HepG2 (cell line): Measurements from ENCODE around the gene CABLES2. TPM values are rescaled to one million over a fixed set of nuclear protein-coding genes. Genes with fewer than 3 reads are reported as not detected.

Experiments
- ATAC-seq: fragments of 200-7000 bp; cut with Tn5 transposase; 3 replicates; pipeline ENCODE4 v1.9.1; 2020; ENCODE audit warnings: mild to moderate bottlenecking, moderate library complexity
- BruUV-seq: library from RNA; stranded (reverse); fragments of 400-500 nt; replicated peaks from 2 replicates; lab custom pipeline; 2021; lab: Mats Ljungman, UMichigan
- CTCF ChIA-PET: fragments of 300-600 bp; formaldehyde crosslinking; extraction: SDS; loops from one replicate; lab custom pipeline; 2021; ENCODE audit warnings: low total read pairs, inconsistent platforms, low intra/inter-chr PET ratio; lab: Yijun Ruan, JAX
- POLR2A ChIA-PET: fragments of 350-600 bp; sonication (Branson Sonifier 250); formaldehyde crosslinking; loops from one replicate; lab custom pipeline; 2020; ENCODE audit warnings: antibody characterized with exemption, inconsistent platforms; lab: Yijun Ruan, JAX
- DNase-seq: peaks from one replicate; pipeline ENCODE4 v3.0.0-alpha.2; 2015; ENCODE audit warnings: low spot score
- FAIRE-seq: peaks from 3 replicates; lab custom pipeline; 2011; peaks lifted over from hg19 to GRCh38; lab: Jason Lieb, UNC
- H2AFZ ChIP-seq: one replicate; pipeline ENCODE4 v1.6.1; 2011; ENCODE audit warnings: low read length, inconsistent platforms
- H3K27ac ChIP-seq: fragments of 300-600 bp; 3 replicates; pipeline ENCODE4 v1.8.0; 2011; ENCODE audit warnings: mixed run types, mild to moderate bottlenecking, mixed read lengths, low read length, inconsistent platforms; ENCODE audit not compliant: insufficient read depth; ENCODE audit errors: extremely low read length
- H3K27me3 ChIP-seq, 2 experiments: fragments of 200-600 bp in 1 of 2; 2 replicates in 1 of 2; 3 replicates in 1 of 2; pipeline versions ENCODE4 v1.6.0 to v1.8.0; 2011; ENCODE audit warnings: low read length in 2 of 2, mild to moderate bottlenecking in 2 of 2, moderate library complexity in 2 of 2, inconsistent platforms in 1 of 2; ENCODE audit not compliant: insufficient read depth in 2 of 2, control insufficient read depth in 1 of 2
- H3K36me3 ChIP-seq, 2 experiments: fragments of 200-600 bp in 1 of 2; replicated peaks in 1 of 2; 2 replicates in 1 of 2; 3 replicates in 1 of 2; pipeline versions ENCODE4 v1.5.1 to v1.8.0; 2011; ENCODE audit warnings: low read length in 2 of 2, inconsistent platforms in 1 of 2; ENCODE audit not compliant: insufficient read depth in 2 of 2, control insufficient read depth in 1 of 2
- H3K4me1 ChIP-seq: 2 replicates; pipeline ENCODE4 v1.5.1; 2012; ENCODE audit warnings: low read length, inconsistent platforms; ENCODE audit not compliant: insufficient read depth
- H3K4me2 ChIP-seq: 2 replicates; pipeline ENCODE4 v1.6.0; 2011; ENCODE audit warnings: low read depth, low read length, inconsistent platforms
- H3K4me3 ChIP-seq, 3 experiments: fragments of 200-600 bp in 1 of 3; sonication (generic), shearing (Covaris generic) in 1 of 3; replicated peaks in 1 of 3; 2 replicates each; pipeline ENCODE4 v1.5.1; 2011 to 2016; ENCODE audit warnings: low read length in 3 of 3, inconsistent platforms in 2 of 3, low read depth in 2 of 3, mild to moderate bottlenecking in 2 of 3, control low read depth in 1 of 3, mixed read lengths in 1 of 3; ENCODE audit not compliant: insufficient read depth in 1 of 3
- H3K79me2 ChIP-seq: one replicate; pipeline ENCODE4 v1.6.1; 2011; ENCODE audit warnings: low read length, inconsistent platforms; ENCODE audit not compliant: insufficient read depth
- H3K9ac ChIP-seq: 2 replicates; pipeline ENCODE4 v1.6.0; 2011; ENCODE audit warnings: mild to moderate bottlenecking, low read depth, low read length, inconsistent platforms; ENCODE audit not compliant: insufficient read depth
- H3K9me3 ChIP-seq: 2 replicates; pipeline ENCODE4 v1.5.1; 2012; ENCODE audit warnings: mild to moderate bottlenecking, low read length
- H4K20me1 ChIP-seq: 2 replicates; pipeline ENCODE4 v1.6.0; 2011; ENCODE audit warnings: inconsistent platforms, mild to moderate bottlenecking, low read length, moderate library complexity; ENCODE audit not compliant: insufficient read depth
- CCDC6 ChIP-seq: sonication (generic); formaldehyde crosslinking; IDR thresholded peaks from 2 replicates; pipeline ENCODE4 v1.8.1; 2022; ENCODE audit warnings: mild to moderate bottlenecking, missing genetic modification reagents, moderate library complexity
- HHEX ChIP-seq: IDR thresholded peaks from 2 replicates; pipeline ENCODE4 v1.6.1; 2016; ENCODE audit warnings: control low read depth
- HOXA5 ChIP-seq: sonication (generic); formaldehyde crosslinking; IDR thresholded peaks from 2 replicates; pipeline ENCODE4 v1.4.0; 2020; ENCODE audit warnings: missing genetic modification reagents
- LCORL ChIP-seq, 2 experiments: fragments of 450-650 bp in 1 of 2; sonication (generic) in 1 of 2; formaldehyde crosslinking in 1 of 2; IDR thresholded peaks; 2 replicates each; pipeline versions ENCODE4 v1.5.0 to v1.6.1; 2017 to 2020; ENCODE audit warnings: antibody characterized with exemption in 1 of 2, missing genetic modification reagents in 1 of 2
- NR2F1 ChIP-seq, 2 experiments: fragments of 450-650 bp in 1 of 2; formaldehyde crosslinking in 1 of 2; IDR thresholded peaks; 2 replicates each; pipeline versions ENCODE4 v1.5.0 to v1.6.1; 2016 to 2020; ENCODE audit warnings: mild to moderate bottlenecking in 1 of 2, missing compliant biosample characterization in 1 of 2, missing genetic modification reagents in 1 of 2, moderate library complexity in 1 of 2
- NR2F6 ChIP-seq, 2 experiments: IDR thresholded peaks; 2 replicates each; pipeline ENCODE4 v1.6.1; 2016; ENCODE audit warnings: antibody characterized with exemption in 1 of 2, mild to moderate bottlenecking in 1 of 2
- PCBP1 ChIP-seq: fragments of 200-400 bp; formaldehyde crosslinking; IDR thresholded peaks from 2 replicates; pipeline ENCODE4 v1.6.1; 2017; ENCODE audit warnings: mild to moderate bottlenecking, low read depth, low read length, borderline replicate concordance
- RARA ChIP-seq: IDR thresholded peaks from 2 replicates; pipeline ENCODE4 v1.6.1; 2016; ENCODE audit warnings: missing genetic modification reagents, missing compliant biosample characterization
- TGIF2 ChIP-seq: IDR thresholded peaks from 2 replicates; pipeline ENCODE4 v1.6.1; 2016; ENCODE audit warnings: control low read depth, missing compliant biosample characterization
- U2AF1 ChIP-seq: fragments of 200-400 bp; formaldehyde crosslinking; optimal IDR thresholded peaks from 2 replicates; pipeline ENCODE3; 2017; ENCODE audit warnings: mild to moderate bottlenecking, low read depth, low read length
- ZBTB7A ChIP-seq: sonication (generic); formaldehyde crosslinking; IDR thresholded peaks from 2 replicates; pipeline ENCODE4 v1.8.0; 2022; ENCODE audit warnings: mild to moderate bottlenecking, missing genetic modification reagents
- ZBTB7B ChIP-seq: sonication (generic); formaldehyde crosslinking; IDR thresholded peaks from 2 replicates; pipeline ENCODE4 v1.4.0; 2020; ENCODE audit warnings: missing genetic modification reagents
- ZNF281 ChIP-seq: sonication (generic); formaldehyde crosslinking; IDR thresholded peaks from 2 replicates; pipeline ENCODE4 v1.4.0; 2020; ENCODE audit warnings: missing genetic modification reagents, borderline replicate concordance
- ZNF710 ChIP-seq: sonication (generic); formaldehyde crosslinking; IDR thresholded peaks from 2 replicates; pipeline ENCODE4 v1.5.0; 2020; ENCODE audit warnings: mild to moderate bottlenecking, missing genetic modification reagents, borderline replicate concordance
- ZNF747 ChIP-seq: sonication (generic); formaldehyde crosslinking; IDR thresholded peaks from 2 replicates; pipeline ENCODE4 v1.8.1; 2023; ENCODE audit warnings: missing genetic modification reagents, mild to moderate bottlenecking, borderline replicate concordance
- ZNF768 ChIP-seq: sonication (generic); formaldehyde crosslinking; IDR thresholded peaks from 2 replicates; pipeline ENCODE4 v1.4.0; 2020; ENCODE audit warnings: missing genetic modification reagents
- WGBS: methylation state at CpG from one replicate; pipeline ENCODE4 v1.1.6; 2017; ENCODE audit warnings: low lambda C conversion rate; 5-methylcytosine and 5-hydroxymethylcytosine counted together
- in situ Hi-C: cut with HindIII; loops from 2 replicates; pipeline ENCODE4 v1.10.0; 2017; ENCODE audit warnings: low pct_unique_long_range_greater_than_20kb; ENCODE audit not compliant: extremely low pct_ligation_motif_present
- intact Hi-C: fragments of 100-400 bp; cut with micrococcal nuclease; formaldehyde crosslinking; loops from one replicate; pipeline ENCODE4 v1.10.0; 2022; ENCODE audit not compliant: unreplicated experiment
- polyA plus RNA-seq, 8 experiments: library from polyadenylated mRNA; depleted of rRNA in 3 of 8; stranded (reverse) in 7 of 8; unstranded in 1 of 8; fragments of >200 nt; fragmentation: Illumina TruSeq in 4 of 8; extraction: Trizol in 4 of 8; gene quantifications; 2 replicates each; pipeline versions ENCODE4 v1.2.1 to v1.2.3, GENCODE V29; 2011 to 2016; ENCODE audit warnings: low read depth in 4 of 8, missing spikeins in 1 of 8, mixed read lengths in 1 of 8; ENCODE audit not compliant: insufficient read depth in 1 of 8
- total RNA-seq, 5 experiments: library from RNA; depleted of rRNA; stranded (reverse); fragments of >200 nt; fragmentation: Illumina TruSeq; extraction: Trizol; gene quantifications; 2 replicates each; pipeline ENCODE4 v1.2.3, GENCODE V29; 2016; ENCODE audit warnings: low read depth in 1 of 5
- TF ChIP-seq, protein P1 (sequence below): sonication (generic); formaldehyde crosslinking; IDR thresholded peaks from 2 replicates; pipeline ENCODE4 v1.8.0; 2022; ENCODE audit warnings: mild to moderate bottlenecking, missing genetic modification reagents, moderate library complexity
- TF ChIP-seq, protein P2 (sequence below): sonication (generic); formaldehyde crosslinking; IDR thresholded peaks from 2 replicates; pipeline ENCODE4 v1.4.0; 2020; ENCODE audit warnings: mild to moderate bottlenecking, missing genetic modification reagents

CABLES2 gene
- total and polyA plus RNA-seq, 2 of the 13 experiments (the other 11 are each of a cell fraction or from before 2014, with no cell fraction given), result 5.2 to 9.7 TPM

DNA sequence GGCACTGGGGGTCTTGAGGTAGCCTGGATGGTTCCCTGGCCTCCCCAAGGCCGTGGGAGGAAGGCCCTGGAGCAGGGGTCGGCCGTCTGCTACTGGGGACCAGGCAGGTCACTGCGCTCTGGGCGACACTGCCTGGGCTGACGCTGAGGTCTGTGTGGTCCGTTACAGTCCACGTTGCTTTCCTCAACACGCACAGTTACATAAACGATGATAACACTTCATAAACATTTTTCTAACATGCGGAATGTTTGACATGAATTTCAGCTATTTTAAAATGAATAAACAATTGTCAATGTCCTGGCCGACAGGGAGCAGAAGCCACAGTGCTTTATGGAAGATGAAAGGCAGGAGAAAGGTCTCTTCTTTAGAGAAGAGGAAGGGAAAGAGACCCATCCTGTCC, 30.4 kb upstream of the CABLES2 start (continued):
- TF ChIP-seq ZNF281 (CRISPR knock-in tag), result no peak

GRCh38 chr20:62436692-62437091, 29.6 kb upstream of the CABLES2 start:
- peaks cover 8% of the 10 kb centered on the region; the same call in 1 of the 2 replicates for H4K20me1 ChIP-seq
- no peaks in the 10 kb centered on the region for H3K79me2 ChIP-seq
- DNase-seq (no peak), ATAC-seq (peak; percentile 21), FAIRE-seq (no peak)
- no peak overlapping the region for H2AFZ ChIP-seq
- ChIA-PET CTCF (no interaction called here), POLR2A (no interaction called here)
- H3K36me3 ChIP-seq, result no peaks in the 10 kb centered on the region
- no peaks in the 10 kb centered on the region for H3K9me3 ChIP-seq
- 20% methylated on average over 3 of the region's 3 CpGs for WGBS
- no peak overlapping the region for H3K9ac ChIP-seq
- no peak overlapping the region for H3K4me3 ChIP-seq
- peaks cover 13% of the 10 kb centered on the region for H3K4me1 ChIP-seq
- H3K4me2 ChIP-seq, result no peak overlapping the region
- no peak overlapping the region for H3K27ac ChIP-seq
- intact Hi-C loops (no loop called here), in situ Hi-C loops (no loop called here)
- no TSS peak for BruUV-seq
- H3K27me3 ChIP-seq, result peaks cover 31 to 97% of the 10 kb centered on the region in 2 experiments
- TF ChIP-seq HHEX (peak; percentile 54; the same call in 1 of the 2 replicates), NR2F6 (IDR thresholded peaks at IDR 0.05) (peak; percentile 89), NR2F6 (CRISPR knock-in tag; IDR thresholded peaks at IDR 0.05) (peak; percentile 83), LCORL (IDR thresholded peaks at IDR 0.05) (no peak), LCORL (CRISPR knock-in tag; IDR thresholded peaks at IDR 0.05) (peak; percentile 48; the same call in 1 of the 2 replicates), CCDC6 (no peak), U2AF1 (no peak), ZNF747 (CRISPR knock-in tag) (no peak), TGIF2 (CRISPR knock-in tag) (no peak), PCBP1 (0 out of 2 replicates have a peak, but pooled peaks have one; percentile 51), ZNF710 (CRISPR knock-in tag) (no peak), HOXA5 (no peak), ZBTB7B (CRISPR knock-in tag) (0 out of 2 replicates have a peak, but pooled peaks have one; percentile 53), ZNF768 (peak; percentile 91), ZBTB7A (CRISPR knock-in tag) (0 out of 2 replicates have a peak, but pooled peaks have one; percentile 70), RARA (CRISPR knock-in tag) (peak; percentile 74), NR2F1 (CRISPR knock-in tag; IDR thresholded peaks at IDR 0.05) (peak; percentile 33 to 84; a peak in 3 of 4 replicates)
- TF ChIP-seq, protein P1, sequence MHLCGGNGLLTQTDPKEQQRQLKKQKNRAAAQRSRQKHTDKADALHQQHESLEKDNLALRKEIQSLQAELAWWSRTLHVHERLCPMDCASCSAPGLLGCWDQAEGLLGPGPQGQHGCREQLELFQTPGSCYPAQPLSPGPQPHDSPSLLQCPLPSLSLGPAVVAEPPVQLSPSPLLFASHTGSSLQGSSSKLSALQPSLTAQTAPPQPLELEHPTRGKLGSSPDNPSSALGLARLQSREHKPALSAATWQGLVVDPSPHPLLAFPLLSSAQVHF (CRISPR knock-in tag), result no peak
- TF ChIP-seq, protein P2, sequence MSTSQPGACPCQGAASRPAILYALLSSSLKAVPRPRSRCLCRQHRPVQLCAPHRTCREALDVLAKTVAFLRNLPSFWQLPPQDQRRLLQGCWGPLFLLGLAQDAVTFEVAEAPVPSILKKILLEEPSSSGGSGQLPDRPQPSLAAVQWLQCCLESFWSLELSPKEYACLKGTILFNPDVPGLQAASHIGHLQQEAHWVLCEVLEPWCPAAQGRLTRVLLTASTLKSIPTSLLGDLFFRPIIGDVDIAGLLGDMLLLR (CRISPR knock-in tag), result 0 out of 2 replicates have a peak, but pooled peaks have one; percentile 16
